GM21717 (cell line): Measurements from ENCODE around the gene STK36.
A peak's percentile ranks its signal among the peaks of the same experiment; 100 is the strongest.

ENCODE experiments used
- ATAC-seq: cut with Tn5 transposase; IDR thresholded peaks from one replicate; pipeline ENCODE4 v1.9.1; 2021; ENCODE audit warnings: mild to moderate bottlenecking, moderate library complexity; ENCODE audit not compliant: unreplicated experiment

The STK36 gene

DNA sequence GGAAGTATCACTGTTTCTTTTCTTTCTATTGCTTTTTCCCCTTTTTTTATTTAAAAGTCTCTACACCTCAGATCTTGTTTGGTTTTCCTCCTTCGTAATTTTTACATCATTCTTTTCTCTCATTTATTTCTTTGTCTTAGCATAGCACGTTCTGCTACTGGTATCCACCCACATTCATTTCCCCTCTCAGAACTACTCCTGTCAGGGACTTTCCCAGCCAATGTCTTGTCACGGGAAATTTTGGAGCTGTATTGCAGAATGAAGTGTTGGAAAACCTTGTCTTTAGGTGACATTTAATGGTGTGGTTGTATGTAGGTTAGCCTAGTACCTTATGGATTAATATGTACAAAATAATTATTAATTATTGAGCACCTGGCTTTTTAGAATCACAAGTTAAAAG, 72.7 kb downstream of the STK36 start:
- peak; percentile 56 for ATAC-seq

DNA sequence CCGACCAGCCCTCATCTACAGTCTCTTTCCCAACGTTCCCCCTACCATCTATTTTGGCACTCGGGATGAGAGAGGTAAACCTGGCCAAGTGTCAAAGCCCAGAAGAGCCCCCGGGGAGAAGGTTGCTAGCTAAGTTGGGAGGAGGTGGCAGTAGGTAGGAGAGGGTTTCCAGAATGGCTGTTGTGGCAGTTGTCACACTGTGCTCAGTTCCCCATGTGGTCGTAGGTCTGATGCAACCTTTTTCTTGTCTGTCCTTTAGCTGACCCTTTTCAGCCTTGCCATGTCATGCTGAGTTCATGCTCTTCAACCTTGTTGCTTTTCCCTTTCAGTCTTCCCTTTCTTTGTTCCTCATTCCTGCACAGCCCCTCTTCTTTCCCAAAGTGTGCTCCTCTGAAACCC, 73.3 kb downstream of the STK36 start:
- ATAC-seq, result no peak

DNA sequence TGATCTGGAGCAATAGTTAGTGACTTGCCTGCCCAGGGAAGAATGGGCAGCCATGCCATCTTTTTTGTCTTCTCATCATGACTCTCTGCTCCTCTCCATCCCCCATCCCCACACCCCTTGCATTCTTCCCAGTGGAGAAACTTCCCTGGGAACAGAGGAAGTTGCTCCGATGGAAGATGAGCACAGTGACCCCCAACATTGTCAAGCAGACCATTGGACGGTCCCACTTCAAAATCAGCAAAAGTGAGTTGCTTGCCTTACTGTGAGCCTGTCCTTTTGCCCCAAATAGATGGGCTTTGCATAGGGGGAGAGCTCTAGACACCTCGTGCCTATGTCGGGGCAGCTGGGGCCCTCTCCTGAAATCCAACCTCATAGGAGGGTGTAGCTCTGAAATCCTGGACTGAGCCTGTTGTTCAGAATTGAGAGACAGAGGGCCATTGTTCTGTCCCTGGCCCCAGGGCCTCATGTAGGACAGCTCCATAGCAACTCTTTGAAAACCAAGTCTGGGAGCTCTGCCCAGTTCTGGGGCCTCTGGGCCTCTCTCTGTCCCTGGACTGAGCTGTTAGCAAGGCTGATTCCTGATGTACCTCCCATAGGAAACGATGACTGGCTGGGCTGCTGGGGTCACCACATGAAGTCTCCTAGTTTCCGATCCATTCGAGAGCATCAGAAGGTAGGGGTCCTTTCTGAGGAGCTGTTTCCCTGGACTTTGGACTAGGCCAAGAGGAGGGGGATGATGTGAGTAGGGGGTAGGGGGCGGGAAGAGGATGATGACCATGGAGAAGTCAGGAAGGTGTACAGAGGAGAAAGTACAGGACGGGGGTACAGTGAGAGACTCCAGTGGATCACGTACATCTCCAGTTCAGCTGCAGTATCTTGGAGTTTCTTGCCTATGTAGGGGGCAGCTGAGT, 73.9 kb downstream of the STK36 start:
- no peak for ATAC-seq

DNA sequence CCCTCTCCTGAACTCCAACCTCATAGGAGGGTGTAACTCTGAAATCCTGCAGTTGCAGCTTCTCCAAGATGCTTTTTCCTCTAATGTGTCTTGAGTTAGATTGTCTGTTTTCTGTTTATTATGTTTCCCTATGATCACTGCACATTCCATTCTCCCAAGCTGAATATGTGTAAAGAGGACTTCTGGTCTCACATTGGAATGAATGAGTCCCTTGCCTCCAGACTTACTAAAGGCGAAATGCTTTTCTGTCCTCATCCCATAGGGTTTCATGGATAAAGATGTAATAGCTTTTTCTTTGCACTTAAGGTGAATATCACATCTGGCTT, 74.5 kb downstream of the STK36 start:
- no peak for ATAC-seq

DNA sequence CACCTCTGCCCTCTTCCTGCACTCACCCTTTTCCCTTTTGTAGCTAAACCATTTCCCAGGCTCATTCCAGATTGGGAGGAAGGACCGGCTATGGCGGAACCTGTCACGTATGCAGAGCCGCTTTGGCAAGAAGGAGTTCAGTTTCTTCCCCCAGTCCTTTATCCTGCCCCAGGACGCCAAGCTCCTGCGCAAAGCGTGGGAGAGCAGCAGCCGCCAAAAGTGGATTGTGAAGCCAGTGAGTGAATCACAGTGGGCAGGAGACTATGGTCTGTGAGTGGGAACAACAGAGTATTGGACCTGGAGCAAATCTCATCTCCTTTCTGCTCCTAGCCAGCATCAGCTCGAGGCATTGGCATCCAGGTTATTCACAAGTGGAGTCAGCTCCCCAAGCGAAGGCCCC, 75.1 kb downstream of the STK36 start:
- ATAC-seq, result no peak

DNA sequence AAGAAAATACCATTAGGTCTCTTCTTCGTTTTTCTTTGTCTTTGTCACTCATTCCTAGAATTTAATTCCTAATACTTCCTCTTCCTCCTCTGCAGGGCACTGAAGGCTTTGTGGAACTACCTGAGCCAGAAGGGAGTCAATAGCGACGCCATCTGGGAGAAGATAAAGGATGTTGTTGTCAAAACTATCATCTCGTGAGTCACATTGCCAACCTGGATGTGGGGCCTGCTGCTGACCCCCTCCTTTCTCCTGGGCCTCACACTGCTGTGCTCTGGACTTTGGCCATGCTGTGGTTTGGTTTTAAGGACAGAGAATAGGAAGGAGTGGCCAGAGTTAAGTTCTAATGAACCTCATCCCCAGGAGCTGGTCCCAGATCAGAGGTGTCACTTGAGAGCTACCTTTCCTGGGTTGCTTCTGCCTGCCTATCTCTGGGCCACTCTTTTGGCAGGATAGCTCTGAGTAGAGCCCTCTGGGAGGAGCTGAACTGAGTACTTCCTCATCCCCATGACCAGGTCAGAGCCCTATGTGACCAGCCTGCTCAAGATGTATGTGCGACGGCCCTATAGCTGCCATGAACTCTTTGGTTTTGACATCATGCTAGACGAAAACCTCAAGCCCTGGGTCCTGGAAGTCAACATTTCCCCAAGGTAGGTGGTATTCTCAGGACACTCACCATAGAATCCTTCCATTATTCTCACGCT, 77.0 kb downstream of the STK36 start:
- no peak for ATAC-seq
